Adrenal gland (tissue), 12 donors: Measurements from ENCODE around the gene CCDC57. TPM values are rescaled to one million over a fixed set of nuclear protein-coding genes. Genes with fewer than 3 reads are reported as not detected.
"Not testable (repeated sequence)": the region's sequence is repeated elsewhere in the genome, so short reads cannot be mapped to it uniquely, and the experiment has no call there.

Source experiments
- DNase-seq, 7 donors: peaks; one replicate each; pipeline ENCODE4 v3.0.0-alpha.2; 2019 to 2020
- H3K27ac ChIP-seq, 5 donors: fragments of 200-600 bp; sonication (generic) in 4 of 5; 1 replicate in 3 of 5; 2 replicates in 2 of 5; pipeline versions ENCODE4 v1.5.1 to v1.8.0; 2016 to 2020; ENCODE audit warnings: mild to moderate bottlenecking in 1 of 5
- H3K27me3 ChIP-seq: fragments of 200-600 bp; 2 replicates; pipeline ENCODE4 v1.8.0; 2021
- H3K36me3 ChIP-seq, 2 donors: fragments of 200-600 bp; replicated peaks in 1 of 2; 1 replicate in 1 of 2; 2 replicates in 1 of 2; pipeline versions ENCODE4 v1.5.1 to v1.8.0; 2018 to 2022
- H3K4me1 ChIP-seq, 2 donors: fragments of 200-600 bp; replicated peaks in 1 of 2; 1 replicate in 1 of 2; 2 replicates in 1 of 2; pipeline versions ENCODE4 v1.5.1 to v1.8.0; 2018 to 2021
- H3K4me3 ChIP-seq, 4 donors: fragments of 200-600 bp; sonication (generic) in 3 of 4; one replicate each; pipeline ENCODE4 v1.5.1; 2016 to 2018
- H3K9me3 ChIP-seq, 3 donors: fragments of 200-600 bp; sonication (generic) in 1 of 3; replicated peaks in 1 of 3; 1 replicate in 2 of 3; 2 replicates in 1 of 3; pipeline versions ENCODE4 v1.5.1 to v1.8.0; 2016 to 2021
- POLR2A ChIP-seq, 2 donors: fragments of 450-650 bp; IDR thresholded peaks; one replicate each; pipeline ENCODE4 v1.6.1; 2017; ENCODE audit warnings: antibody characterized with exemption in 2 of 2, mild to moderate bottlenecking in 2 of 2, moderate library complexity in 1 of 2
- WGBS, 4 donors: extraction: QIAGEN DNeasy Blood & Tissue Kit in 2 of 4; methylation state at CpG; one replicate each; pipeline versions ENCODE4 v1.1.5 to v1.1.7; 2013 to 2017; 5-methylcytosine and 5-hydroxymethylcytosine counted together
- intact Hi-C, 2 donors: fragments of 100-400 bp; cut with DNase I; formaldehyde crosslinking; loops; one replicate each; pipeline versions ENCODE4 v1.14.1 to v1.15.0; 2022 to 2023
- polyA plus RNA-seq, 3 donors: library from polyadenylated mRNA; stranded (reverse); fragments of 200-250 nt in 2 of 3; fragments of 350-450 nt in 1 of 3; fragmentation: Illumina TruSeq in 1 of 3; extraction: RNeasy Lipid Tissue Mini Kit (QIAGEN cat#74804) in 1 of 3; gene quantifications; one replicate each; pipeline ENCODE4 v1.2.3, GENCODE V29; 2013 to 2014
- total RNA-seq, 9 donors: library from RNA; depleted of rRNA in 4 of 9; stranded (reverse); fragments of >200 nt in 4 of 9; fragments of 120-200 nt in 1 of 9; fragmentation: NEBNext Ultra II Directional in 1 of 9; extraction: Animal tissue kit (Norgen Biotek cat#: 25700) in 1 of 9; gene quantifications; one replicate each; pipeline versions ENCODE4 v1.1.0 to v1.2.4, GENCODE V29; 2013 to 2023
- TF ChIP-seq, protein P1 (sequence below), 6 experiments: fragments of 450-650 bp in 4 of 6; fragments of 200-600 bp in 2 of 6; sonication (generic) in 1 of 6; IDR thresholded peaks; 1 replicate in 5 of 6; 2 replicates in 1 of 6; pipeline versions ENCODE4 v1.5.1 to v1.8.0; 2016 to 2021; ENCODE audit warnings: antibody characterized with exemption in 6 of 6, mild to moderate bottlenecking in 2 of 6, moderate library complexity in 1 of 6
- donor health status: healthy with polysubstance abuse.
- donor health status: Bipolar disorder and iron deficiency.
- donor health status: DM: yes; HTN: yes; CAD: no.
- donor health status: DM: no; HTN: no; CAD: no.
- donor health status: DM: no; HTN: no; CAD: no.
- donor health status: DM: yes; HTN: yes; CAD: no.

The CCDC57 gene
- total and polyA plus RNA-seq, 12 donors, result 7.1 to 275 (median 28.8) TPM

DNA sequence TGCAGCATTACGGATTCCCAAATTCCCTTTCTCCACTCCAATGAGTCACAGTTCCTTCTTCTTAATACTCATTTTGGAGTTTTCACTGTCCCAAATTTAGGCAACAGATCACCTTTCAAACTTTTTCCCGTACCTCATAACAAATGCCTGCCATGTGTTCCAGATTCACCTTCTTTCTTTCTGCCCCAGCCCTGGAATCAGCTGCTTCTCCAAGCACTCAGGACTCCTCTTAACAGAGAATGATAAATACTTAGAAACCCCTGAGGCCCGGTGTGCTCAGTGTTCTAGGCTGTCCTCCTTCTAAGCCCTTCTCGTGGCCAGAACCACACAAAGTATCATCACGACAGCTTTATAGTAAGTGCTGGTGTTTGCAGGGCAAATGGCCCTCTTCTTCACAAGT, 45.9 kb upstream of the CCDC57 start:
- no peak for TF ChIP-seq POLR2A (IDR thresholded peaks at IDR 0.05)
- TF ChIP-seq, protein P1, sequence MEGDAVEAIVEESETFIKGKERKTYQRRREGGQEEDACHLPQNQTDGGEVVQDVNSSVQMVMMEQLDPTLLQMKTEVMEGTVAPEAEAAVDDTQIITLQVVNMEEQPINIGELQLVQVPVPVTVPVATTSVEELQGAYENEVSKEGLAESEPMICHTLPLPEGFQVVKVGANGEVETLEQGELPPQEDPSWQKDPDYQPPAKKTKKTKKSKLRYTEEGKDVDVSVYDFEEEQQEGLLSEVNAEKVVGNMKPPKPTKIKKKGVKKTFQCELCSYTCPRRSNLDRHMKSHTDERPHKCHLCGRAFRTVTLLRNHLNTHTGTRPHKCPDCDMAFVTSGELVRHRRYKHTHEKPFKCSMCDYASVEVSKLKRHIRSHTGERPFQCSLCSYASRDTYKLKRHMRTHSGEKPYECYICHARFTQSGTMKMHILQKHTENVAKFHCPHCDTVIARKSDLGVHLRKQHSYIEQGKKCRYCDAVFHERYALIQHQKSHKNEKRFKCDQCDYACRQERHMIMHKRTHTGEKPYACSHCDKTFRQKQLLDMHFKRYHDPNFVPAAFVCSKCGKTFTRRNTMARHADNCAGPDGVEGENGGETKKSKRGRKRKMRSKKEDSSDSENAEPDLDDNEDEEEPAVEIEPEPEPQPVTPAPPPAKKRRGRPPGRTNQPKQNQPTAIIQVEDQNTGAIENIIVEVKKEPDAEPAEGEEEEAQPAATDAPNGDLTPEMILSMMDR (IDR thresholded peaks at IDR 0.05), result no peak
- WGBS, 4 donors, result 68 to 80% (median 73%) methylated on average over 5 of the region's 5 CpGs
- Histone ChIP-seq H3K36me3 (peaks cover 0 to 70% of the 10 kb centered on the region in 2 donors), H3K27me3 (no peaks in the 10 kb centered on the region), H3K4me3 (no peak overlapping the region), H3K9me3 (no peaks in the 10 kb centered on the region), H3K4me1 (no peaks in the 10 kb centered on the region), H3K27ac (peak overlapping the region in 1 of 5 donors; percentile 3)
- DNase-seq, result no peak
- intact Hi-C loops, result no loop called here

DNA sequence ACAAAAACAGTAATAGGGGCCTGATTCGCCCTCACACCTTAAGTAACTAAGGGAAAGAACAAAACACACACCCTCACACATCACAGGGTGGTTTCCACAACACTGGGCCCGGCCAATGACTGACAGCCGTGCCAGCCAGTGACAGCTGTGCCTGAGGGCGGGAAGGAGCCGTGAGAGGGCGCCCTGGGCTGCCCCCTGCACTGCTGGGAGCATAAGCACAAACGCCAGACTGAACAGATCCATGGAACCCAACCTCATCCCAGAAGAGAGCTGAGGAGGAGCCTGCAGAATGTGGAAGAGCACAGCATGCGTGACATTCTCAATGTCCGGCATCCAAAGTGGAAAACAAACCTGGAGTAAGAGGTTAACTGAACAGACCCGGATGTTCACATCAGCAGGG, 44.8 kb upstream of the CCDC57 start:
- H3K36me3 ChIP-seq, result peaks cover 0 to 70% of the 10 kb centered on the region in 2 donors
- DNase-seq, result no peak

DNA sequence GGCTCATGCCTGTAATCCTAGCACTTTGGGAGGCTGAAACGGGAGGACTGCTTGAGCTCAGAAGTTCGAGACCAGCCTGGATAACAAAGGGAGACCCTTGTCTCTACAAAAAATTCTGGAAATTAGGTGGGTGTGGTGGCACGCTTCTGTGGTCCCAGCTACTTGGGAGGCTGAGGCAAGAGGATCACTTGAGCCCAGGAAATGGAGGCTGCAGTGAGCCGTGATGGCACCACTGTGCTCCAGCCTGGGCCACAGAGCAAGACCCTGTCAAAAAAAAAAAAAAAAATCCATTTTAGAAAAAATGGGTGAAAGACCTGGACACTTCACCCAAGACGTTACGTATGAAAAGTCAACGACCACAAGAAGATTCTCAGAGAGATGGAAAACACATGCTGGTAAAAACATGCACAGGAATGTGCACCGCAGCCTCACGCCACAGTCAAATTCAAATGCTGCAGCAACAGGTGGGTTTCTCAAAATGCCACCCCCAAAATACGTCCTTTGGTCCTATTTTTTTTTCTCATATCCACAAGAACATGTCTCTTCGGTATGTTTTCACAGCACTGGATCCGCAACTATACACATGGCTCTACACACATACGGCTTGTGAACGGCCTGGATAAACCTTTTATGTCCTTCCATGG, 43.7 kb upstream of the CCDC57 start:
- WGBS, 4 donors, result 92 to 94% (median 94%) methylated on average over 14 of the region's 14 CpGs
- no peak for TF ChIP-seq POLR2A (IDR thresholded peaks at IDR 0.05)
- TF ChIP-seq, protein P1 (IDR thresholded peaks at IDR 0.05), result no peak
- Histone ChIP-seq H3K4me1 (no peaks in the 10 kb centered on the region), H3K27ac (no peak overlapping the region), H3K4me3 (no peak overlapping the region), H3K27me3 (no peaks in the 10 kb centered on the region), H3K9me3 (no peaks in the 10 kb centered on the region), H3K36me3 (peaks cover 0 to 70% of the 10 kb centered on the region in 2 donors)
- DNase-seq, result no peak
- intact Hi-C loops, result no loop called here

More for the DNA sequence above, 44.8 kb upstream of the CCDC57 start:
- intact Hi-C loops, result no loop called here
- Histone ChIP-seq H3K27ac (no peak overlapping the region), H3K27me3 (no peaks in the 10 kb centered on the region), H3K4me1 (no peaks in the 10 kb centered on the region), H3K9me3 (no peaks in the 10 kb centered on the region), H3K4me3 (no peak overlapping the region)
- TF ChIP-seq POLR2A (IDR thresholded peaks at IDR 0.05), result no peak
- TF ChIP-seq, protein P1 (IDR thresholded peaks at IDR 0.05), result no peak
- WGBS, 4 donors, result 61 to 74% (median 71%) methylated on average over 9 to 10 of the region's 10 CpGs

DNA sequence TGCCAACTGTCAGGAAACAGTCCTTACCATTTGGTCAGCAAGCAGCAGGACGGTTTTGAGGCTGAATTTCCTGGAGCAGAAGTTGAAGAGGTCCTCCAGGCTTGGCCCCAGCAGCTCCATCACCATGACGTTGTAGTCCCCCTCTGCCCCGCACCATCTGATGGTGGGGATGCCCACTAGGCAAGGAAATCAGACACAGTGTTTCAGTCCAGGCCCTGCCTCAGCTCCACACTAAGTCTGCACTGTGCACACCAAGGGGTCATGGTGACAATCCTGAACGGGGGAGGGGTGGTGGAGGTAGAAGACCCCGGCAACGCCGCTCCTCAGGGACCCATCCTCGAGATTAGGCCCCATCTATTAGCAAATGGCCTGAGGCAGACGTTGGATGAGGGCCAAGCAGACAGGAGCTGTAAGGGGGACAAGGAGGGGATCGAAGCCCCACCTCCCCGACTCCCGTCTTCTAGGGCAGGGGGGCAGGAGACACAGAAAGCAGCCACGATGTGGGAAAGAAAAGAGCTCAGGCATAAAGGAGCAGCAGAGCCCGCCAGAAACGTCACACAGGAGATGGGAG, 42.8 kb upstream of the CCDC57 start:
- Histone ChIP-seq H3K36me3 (peaks cover 0 to 70% of the 10 kb centered on the region in 2 donors), H3K9me3 (no peaks in the 10 kb centered on the region), H3K27ac (peak overlapping the region in 1 of 5 donors; percentile 17), H3K4me1 (no peaks in the 10 kb centered on the region), H3K27me3 (no peaks in the 10 kb centered on the region), H3K4me3 (no peak overlapping the region)
- intact Hi-C loops, result no loop called here
- no peak for DNase-seq
- TF ChIP-seq POLR2A (IDR thresholded peaks at IDR 0.05), result no peak
- TF ChIP-seq, protein P1 (IDR thresholded peaks at IDR 0.05), result no peak
- 63 to 82% (median 76%) methylated on average over 9 to 15 of the region's 15 CpGs for WGBS, 4 donors

DNA sequence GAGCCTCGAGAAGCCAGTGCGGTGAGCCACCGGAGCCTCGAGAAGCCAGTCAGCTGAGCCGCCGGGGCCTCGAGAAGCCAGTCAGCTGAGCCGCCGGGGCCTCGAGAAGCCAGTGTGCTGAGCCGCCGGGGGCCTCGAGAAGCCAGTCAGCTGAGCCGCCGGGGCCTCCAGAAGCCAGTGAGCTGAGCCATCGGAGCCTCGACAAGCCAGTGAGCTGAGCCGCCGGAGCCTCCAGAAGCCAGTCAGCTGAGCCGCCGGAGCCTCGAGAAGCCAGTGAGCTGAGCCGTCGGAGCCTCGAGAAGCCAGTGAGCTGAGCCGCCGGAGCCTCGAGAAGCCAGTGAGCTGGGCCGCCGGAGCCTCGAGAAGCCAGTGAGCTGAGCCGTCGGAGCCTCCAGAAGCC, 42.1 kb upstream of the CCDC57 start:
- H3K27ac ChIP-seq, H3K4me1 ChIP-seq, H3K9me3 ChIP-seq, DNase-seq, intact Hi-C loops, H3K27me3 ChIP-seq, H3K4me3 ChIP-seq: not testable (repeated sequence)
- H3K36me3 ChIP-seq, result peaks cover 0 to 78% of the 10 kb centered on the region in 2 donors
- WGBS, 4 donors, result 90 to 98% (median 97%) methylated on average over 8 to 33 of the region's 33 CpGs

DNA sequence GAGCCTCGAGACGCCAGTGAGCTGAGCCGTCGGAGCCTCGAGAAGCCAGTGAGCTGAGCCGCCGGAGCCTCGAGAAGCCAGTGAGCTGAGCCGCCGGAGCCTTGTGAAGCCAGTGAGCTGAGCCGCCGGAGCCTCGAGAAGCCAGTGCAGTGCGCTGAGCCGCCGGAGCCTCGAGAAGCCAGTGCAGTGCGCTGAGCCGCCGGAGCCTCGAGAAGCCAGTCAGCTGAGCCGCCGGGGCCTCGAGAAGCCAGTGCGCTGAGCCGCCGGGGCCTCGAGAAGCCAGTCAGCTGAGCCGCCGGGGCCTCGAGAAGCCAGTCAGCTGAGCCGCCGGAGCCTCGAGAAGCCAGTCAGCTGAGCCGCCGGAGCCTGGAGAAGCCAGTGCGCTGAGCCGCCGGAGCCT, 41.5 kb upstream of the CCDC57 start:
- intact Hi-C loops, H3K27ac ChIP-seq: not testable (repeated sequence)

More for the DNA sequence above, 41.5 kb upstream of the CCDC57 start:
- H3K36me3 ChIP-seq, result peaks cover 0 to 78% of the 10 kb centered on the region in 2 donors
- DNase-seq, H3K4me3 ChIP-seq, H3K27me3 ChIP-seq, H3K9me3 ChIP-seq, H3K4me1 ChIP-seq: not testable (repeated sequence)
- WGBS, 4 donors, result 97 to 98% (median 98%) methylated on average over 7 to 39 of the region's 39 CpGs
